Measurements from ENCODE around the gene RFX8.

RFX8 gene

GRCh38 chr2:101408925-101409324 is 66.0 kb downstream of the RFX8 start:
- Histone ChIP-seq H3K9me3 (ENCODE audit: control insufficient read depth, insufficient read depth, low read depth, low read length) (no peaks in the 10 kb centered on the region), H3K27ac (ENCODE audit: extremely low read depth, low read depth, low read length) (no peak overlapping the region), H3K4me3 (ENCODE audit: low read depth, low read length) (no peak overlapping the region), H3K36me3 (ENCODE audit: control insufficient read depth in 2 of 2, insufficient read depth in 1 of 2, low read length in 2 of 2) (no peaks in the 10 kb centered on the region), H3K4me1 (ENCODE audit: control insufficient read depth, insufficient read depth, low read length) (no peaks in the 10 kb centered on the region)
- POLR2A ChIA-PET = no interaction called here
- TF ChIP-seq, protein P1, sequence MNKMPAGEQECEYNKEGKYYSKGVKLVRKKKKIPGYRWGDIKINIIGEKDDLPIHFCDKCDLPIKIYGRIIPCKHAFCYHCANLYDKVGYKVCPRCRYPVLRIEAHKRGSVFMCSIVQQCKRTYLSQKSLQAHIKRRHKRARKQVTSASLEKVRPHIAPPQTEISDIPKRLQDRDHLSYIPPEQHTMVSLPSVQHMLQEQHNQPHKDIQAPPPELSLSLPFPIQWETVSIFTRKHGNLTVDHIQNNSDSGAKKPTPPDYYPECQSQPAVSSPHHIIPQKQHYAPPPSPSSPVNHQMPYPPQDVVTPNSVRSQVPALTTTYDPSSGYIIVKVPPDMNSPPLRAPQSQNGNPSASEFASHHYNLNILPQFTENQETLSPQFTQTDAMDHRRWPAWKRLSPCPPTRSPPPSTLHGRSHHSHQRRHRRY (tag by site-specific recombination; IDR thresholded peaks at IDR 0.05) = no peak
- no peak for TF ChIP-seq KLF9 (tag by site-specific recombination; IDR thresholded peaks at IDR 0.05; ENCODE audit: low read depth)
- TF ChIP-seq ZNF366 (tag by site-specific recombination; conservative IDR thresholded peaks at IDR 0.05) = no peak
- TF ChIP-seq, protein P2, sequence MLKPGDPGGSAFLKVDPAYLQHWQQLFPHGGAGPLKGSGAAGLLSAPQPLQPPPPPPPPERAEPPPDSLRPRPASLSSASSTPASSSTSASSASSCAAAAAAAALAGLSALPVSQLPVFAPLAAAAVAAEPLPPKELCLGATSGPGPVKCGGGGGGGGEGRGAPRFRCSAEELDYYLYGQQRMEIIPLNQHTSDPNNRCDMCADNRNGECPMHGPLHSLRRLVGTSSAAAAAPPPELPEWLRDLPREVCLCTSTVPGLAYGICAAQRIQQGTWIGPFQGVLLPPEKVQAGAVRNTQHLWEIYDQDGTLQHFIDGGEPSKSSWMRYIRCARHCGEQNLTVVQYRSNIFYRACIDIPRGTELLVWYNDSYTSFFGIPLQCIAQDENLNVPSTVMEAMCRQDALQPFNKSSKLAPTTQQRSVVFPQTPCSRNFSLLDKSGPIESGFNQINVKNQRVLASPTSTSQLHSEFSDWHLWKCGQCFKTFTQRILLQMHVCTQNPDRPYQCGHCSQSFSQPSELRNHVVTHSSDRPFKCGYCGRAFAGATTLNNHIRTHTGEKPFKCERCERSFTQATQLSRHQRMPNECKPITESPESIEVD (tag by site-specific recombination; IDR thresholded peaks at IDR 0.05) = no peak
- TF ChIP-seq ZNF623 (tag by site-specific recombination; IDR thresholded peaks at IDR 0.05) = no peak
- no peak for TF ChIP-seq ZXDB (tag by site-specific recombination; IDR thresholded peaks at IDR 0.05)
- no peak for TF ChIP-seq ZNF518A (tag by site-specific recombination; conservative IDR thresholded peaks at IDR 0.05; ENCODE audit: low read depth)
- no peak for TF ChIP-seq ZNF548 (tag by site-specific recombination; IDR thresholded peaks at IDR 0.05)
- TF ChIP-seq PRDM4 (tag by site-specific recombination; IDR thresholded peaks at IDR 0.05) = no peak
- TF ChIP-seq ZNF391 (tag by site-specific recombination; IDR thresholded peaks at IDR 0.05; ENCODE audit: borderline replicate concordance, low read depth) = no peak
- no peak for TF ChIP-seq ZBTB44 (tag by site-specific recombination; IDR thresholded peaks at IDR 0.05)
- no peak for TF ChIP-seq ZNF488 (tag by site-specific recombination; IDR thresholded peaks at IDR 0.05)
- CTCF ChIA-PET = interaction anchor here (0.6 to 2.3 kb wide), 5 partner anchors 10 to 414 kb away, joined by 3 to 6 read pairs (median 4); partner anchors contain the start of gene CREG2

Data from HEK293 (cell line).